Mucosa of gallbladder (tissue), 1 donor: Measurements from ENCODE around the gene TMEM116. TPM values are rescaled to one million over a fixed set of nuclear protein-coding genes. Genes with fewer than 3 reads are reported as not detected.
"Not testable (repeated sequence)": the region's sequence is repeated elsewhere in the genome, so short reads cannot be mapped to it uniquely, and the experiment has no call there.

ENCODE experiments used
- DNase-seq: peaks from one replicate; pipeline ENCODE4 v3.0.0-alpha.2; 2020; ENCODE audit warnings: low spot score
- total RNA-seq: library from RNA; stranded (reverse); gene quantifications from one replicate; pipeline ENCODE4 v1.2.1, GENCODE V29; 2021
- donor health status: DM: no; HTN: no; CAD: no.

TMEM116 gene
- total RNA-seq, 1 donor from 2014 or later, result 18.3 TPM

- no peak for DNase-seq
Measured at GRCh38 chr12:111976291-111976690, 36.7 kb downstream of the TMEM116 start.

- no peak for DNase-seq
Measured at GRCh38 chr12:111975161-111975931, 37.6 kb downstream of the TMEM116 start.

GRCh38 chr12:111971800-111972199 is 41.2 kb downstream of the TMEM116 start:
- no peak for DNase-seq

GRCh38 chr12:111964935-111965334 is 48.0 kb downstream of the TMEM116 start:
- DNase-seq, result no peak

GRCh38 chr12:111959518-111959917 is 53.4 kb downstream of the TMEM116 start:
- DNase-seq, result not testable (repeated sequence)

- DNase-seq, result not testable (repeated sequence)
Measured at GRCh38 chr12:111957224-111957623, 55.7 kb downstream of the TMEM116 start.

GRCh38 chr12:111954969-111955368 is 58.0 kb downstream of the TMEM116 start:
- DNase-seq, result no peak

- DNase-seq, result no peak
Measured at GRCh38 chr12:111953455-111953854, 59.5 kb downstream of the TMEM116 start.

- DNase-seq, result not testable (repeated sequence)
Measured at GRCh38 chr12:111952084-111952787, 60.7 kb downstream of the TMEM116 start.

- DNase-seq, result not testable (repeated sequence)
Measured at GRCh38 chr12:111950961-111951676, 61.8 kb downstream of the TMEM116 start.

GRCh38 chr12:111943929-111944328 is 69.0 kb downstream of the TMEM116 start:
- DNase-seq, result no peak

GRCh38 chr12:111942557-111942956 is 70.4 kb downstream of the TMEM116 start:
- DNase-seq, result no peak

- no peak for DNase-seq
Measured at GRCh38 chr12:111937429-111937828, 75.5 kb downstream of the TMEM116 start.

- DNase-seq, result no peak
Measured at GRCh38 chr12:111936869-111937268, 76.1 kb downstream of the TMEM116 start.

- DNase-seq, result no peak
Measured at GRCh38 chr12:111932241-111932640, 80.7 kb downstream of the TMEM116 start.

- no peak for DNase-seq
Measured at GRCh38 chr12:111927346-111927745, 85.6 kb downstream of the TMEM116 start.

- no peak for DNase-seq
Measured at GRCh38 chr12:111926631-111927030, 86.3 kb downstream of the TMEM116 start.

- DNase-seq, result no peak
Measured at GRCh38 chr12:111925171-111925570, 87.8 kb downstream of the TMEM116 start.

GRCh38 chr12:111907740-111908139 is 105.2 kb downstream of the TMEM116 start:
- no peak for DNase-seq

GRCh38 chr12:111905502-111905901 is 107.5 kb downstream of the TMEM116 start:
- DNase-seq, result no peak

- DNase-seq, result no peak
Measured at GRCh38 chr12:111904446-111904975, 108.5 kb downstream of the TMEM116 start.

GRCh38 chr12:111901182-111901581 is 111.8 kb downstream of the TMEM116 start:
- no peak for DNase-seq
